Central memory CD4-positive, alpha-beta T cell (primary cell): Measurements from ENCODE around the gene DEAF1.

Experiments
- DNase-seq: peaks from one replicate; pipeline ENCODE4 v3.0.0; 2022

The DEAF1 gene

GRCh38 chr11:620935-621814, 73.8 kb downstream of the DEAF1 start:
- DNase-seq: no peak

- no peak for DNase-seq
Observed at GRCh38 chr11:620201-620600, 74.8 kb downstream of the DEAF1 start.

- DNase-seq: no peak
Observed at GRCh38 chr11:619628-620050, 75.4 kb downstream of the DEAF1 start.

DNA sequence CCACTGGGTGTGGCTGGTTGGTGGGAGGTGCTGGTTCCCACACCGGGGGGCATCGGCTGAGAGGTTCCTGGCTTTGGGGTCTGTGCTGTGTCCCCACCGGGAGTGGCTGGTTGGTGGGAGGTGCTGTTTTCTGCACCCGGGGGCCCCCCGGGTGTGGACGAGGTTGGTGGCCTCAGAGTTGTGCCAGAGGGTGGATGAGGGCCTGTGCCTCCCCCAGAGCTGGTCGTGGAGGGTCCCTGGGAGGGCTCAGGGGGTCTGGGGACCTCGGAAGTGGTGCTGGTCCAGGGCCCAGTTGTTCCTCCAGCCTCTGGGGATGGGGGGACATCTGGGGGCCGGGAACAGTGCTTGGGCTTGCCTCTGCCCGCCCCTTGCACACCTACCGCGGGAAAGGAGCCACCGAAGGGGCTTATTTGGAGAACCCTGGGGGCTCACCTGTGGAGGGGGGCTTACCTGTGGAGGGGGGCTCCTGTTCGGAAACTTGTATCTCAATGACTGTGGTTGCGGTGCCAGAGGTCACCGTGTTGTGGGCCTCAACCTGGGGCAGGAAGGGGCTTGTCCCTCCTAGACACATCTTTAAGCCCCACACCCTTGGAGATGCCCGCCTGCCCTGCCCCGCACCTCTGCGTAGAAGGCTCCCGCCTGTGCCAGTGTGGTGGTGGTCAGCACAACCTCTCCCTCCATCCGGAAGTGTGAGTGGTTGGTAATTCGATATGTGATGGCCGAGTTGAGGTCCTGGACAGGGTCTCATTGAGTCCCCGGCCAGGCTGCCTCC, 76.0 kb downstream of the DEAF1 start:
- DNase-seq: no peak

- DNase-seq: no peak
Observed at GRCh38 chr11:617912-618682, 76.9 kb downstream of the DEAF1 start.

- DNase-seq: no peak
Observed at GRCh38 chr11:617199-617911, 77.7 kb downstream of the DEAF1 start.

GRCh38 chr11:616320-617198, 78.5 kb downstream of the DEAF1 start:
- DNase-seq: no peak

GRCh38 chr11:615504-616319, 79.3 kb downstream of the DEAF1 start, which contains the start of gene IRF7:
IRF7 (minus strand) TSS chr11:615950; CDS start chr11:615364, 586 bp downstream.
- DNase-seq: peak; percentile 78

DNA sequence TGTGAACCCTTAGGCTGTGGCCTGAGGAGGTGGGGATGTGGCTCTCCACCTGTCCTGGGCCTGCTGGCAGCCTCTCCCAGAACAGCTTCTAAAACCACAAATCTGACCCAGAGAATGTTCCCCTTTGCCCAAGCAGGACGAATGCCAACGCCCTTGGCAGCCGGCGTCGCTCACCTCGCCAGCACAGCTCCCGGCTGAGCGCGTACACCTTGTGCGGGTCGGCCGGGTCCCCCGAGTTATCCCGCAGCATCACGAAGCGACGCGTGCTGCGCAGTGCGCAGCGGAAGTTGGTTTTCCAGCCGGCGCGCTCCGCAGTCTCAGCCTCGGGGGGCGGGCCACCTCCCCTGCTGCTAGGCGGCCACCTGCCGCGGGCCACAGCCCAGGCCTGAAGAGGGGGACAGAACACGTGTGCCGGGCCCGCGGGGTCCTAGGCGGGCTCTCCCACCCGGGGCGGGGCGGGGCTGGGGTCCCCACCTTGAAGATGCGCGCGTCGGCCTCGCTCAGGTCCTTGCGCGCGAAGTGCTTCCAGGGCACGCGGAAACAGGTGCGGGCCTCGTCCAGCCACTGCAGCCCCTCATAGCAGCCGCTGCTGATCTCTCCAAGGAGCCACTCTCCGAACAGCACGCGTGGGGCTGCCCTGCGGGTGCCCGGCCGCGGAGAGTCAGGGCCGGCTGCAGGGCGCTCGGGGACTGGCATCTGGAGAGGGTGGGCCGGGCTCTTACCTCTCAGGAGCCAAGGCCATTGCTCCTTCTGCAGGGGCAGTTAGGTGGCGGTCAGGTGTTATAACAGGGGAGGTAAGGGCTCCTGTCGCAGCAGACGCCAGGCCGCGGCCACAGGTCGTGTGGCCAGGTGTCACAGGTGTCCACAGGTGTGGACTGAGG, 80.2 kb downstream of the DEAF1 start:
- no peak for DNase-seq

GRCh38 chr11:614021-614622, 80.9 kb downstream of the DEAF1 start:
- no peak for DNase-seq

- peak; percentile 43 for DNase-seq
Observed at GRCh38 chr11:613369-613968, 81.6 kb downstream of the DEAF1 start.

DNA sequence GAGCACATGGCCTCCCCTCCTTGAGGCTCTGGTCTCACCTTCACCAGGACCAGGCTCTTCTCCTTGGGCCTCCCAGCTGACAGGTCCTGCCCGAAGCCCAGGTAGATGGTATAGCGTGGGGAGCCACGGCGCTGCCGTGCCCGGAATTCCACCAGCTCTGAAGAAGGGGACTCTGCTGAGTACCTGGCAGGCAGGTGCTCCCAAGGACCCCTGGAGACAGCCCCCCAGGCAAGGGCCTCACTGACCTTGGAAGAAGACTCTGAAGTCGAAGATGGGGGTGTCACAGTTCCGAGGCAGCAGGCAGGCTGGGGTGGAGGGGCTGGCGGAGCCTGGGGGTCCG, 82.1 kb downstream of the DEAF1 start:
- no peak for DNase-seq

DNA sequence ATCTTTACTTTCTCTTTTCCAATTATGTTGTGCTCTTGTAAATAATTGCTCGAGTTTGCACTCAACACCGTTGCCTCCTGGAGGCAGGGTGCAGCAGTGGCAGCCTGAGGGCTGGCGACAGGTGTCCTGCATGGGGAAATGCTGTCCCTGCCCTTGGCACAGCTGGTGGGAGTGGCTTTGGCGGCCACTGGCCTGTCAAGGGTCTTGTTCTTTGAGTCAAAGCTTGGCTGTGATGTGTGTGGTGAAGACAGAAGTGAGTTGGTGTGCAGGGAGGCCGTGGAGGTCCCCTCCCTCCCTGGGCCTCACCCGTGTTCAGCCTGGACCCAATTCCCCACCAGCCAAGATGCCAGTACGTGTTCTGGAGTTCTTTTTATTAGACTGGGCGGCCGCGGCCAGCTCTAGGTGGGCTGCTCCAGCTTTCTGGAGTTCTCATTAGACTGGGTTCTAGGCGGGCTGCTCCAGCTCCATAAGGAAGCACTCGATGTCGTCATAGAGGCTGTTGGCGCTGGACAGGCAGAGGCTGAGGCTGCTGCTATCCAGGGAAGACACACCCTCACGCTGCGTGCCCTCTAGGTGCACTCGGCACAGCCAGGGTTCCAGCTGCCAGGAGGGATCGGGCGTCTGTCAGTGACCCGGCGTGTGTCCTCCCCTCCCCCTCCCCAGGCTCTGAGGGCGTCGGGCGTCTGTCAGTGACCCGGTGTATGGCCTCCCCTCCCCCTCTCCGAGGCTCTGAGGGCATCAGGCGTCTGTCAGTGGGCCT, 82.6 kb downstream of the DEAF1 start:
- no peak for DNase-seq

GRCh38 chr11:611001-611996, 83.7 kb downstream of the DEAF1 start:
- no peak for DNase-seq

GRCh38 chr11:610146-610801, 84.7 kb downstream of the DEAF1 start:
- no peak for DNase-seq

- DNase-seq: no peak
Observed at GRCh38 chr11:609341-609811, 85.6 kb downstream of the DEAF1 start.
